ENCODE data around the gene CTRL.
"Not testable (repeated sequence)": the region's sequence is repeated elsewhere in the genome, so short reads cannot be mapped to it uniquely, and the experiment has no call there.

The CTRL gene

GRCh38 chr16:67940446-67941089 is 8.9 kb upstream of the CTRL start:
- no peak for DNase-seq

DNA sequence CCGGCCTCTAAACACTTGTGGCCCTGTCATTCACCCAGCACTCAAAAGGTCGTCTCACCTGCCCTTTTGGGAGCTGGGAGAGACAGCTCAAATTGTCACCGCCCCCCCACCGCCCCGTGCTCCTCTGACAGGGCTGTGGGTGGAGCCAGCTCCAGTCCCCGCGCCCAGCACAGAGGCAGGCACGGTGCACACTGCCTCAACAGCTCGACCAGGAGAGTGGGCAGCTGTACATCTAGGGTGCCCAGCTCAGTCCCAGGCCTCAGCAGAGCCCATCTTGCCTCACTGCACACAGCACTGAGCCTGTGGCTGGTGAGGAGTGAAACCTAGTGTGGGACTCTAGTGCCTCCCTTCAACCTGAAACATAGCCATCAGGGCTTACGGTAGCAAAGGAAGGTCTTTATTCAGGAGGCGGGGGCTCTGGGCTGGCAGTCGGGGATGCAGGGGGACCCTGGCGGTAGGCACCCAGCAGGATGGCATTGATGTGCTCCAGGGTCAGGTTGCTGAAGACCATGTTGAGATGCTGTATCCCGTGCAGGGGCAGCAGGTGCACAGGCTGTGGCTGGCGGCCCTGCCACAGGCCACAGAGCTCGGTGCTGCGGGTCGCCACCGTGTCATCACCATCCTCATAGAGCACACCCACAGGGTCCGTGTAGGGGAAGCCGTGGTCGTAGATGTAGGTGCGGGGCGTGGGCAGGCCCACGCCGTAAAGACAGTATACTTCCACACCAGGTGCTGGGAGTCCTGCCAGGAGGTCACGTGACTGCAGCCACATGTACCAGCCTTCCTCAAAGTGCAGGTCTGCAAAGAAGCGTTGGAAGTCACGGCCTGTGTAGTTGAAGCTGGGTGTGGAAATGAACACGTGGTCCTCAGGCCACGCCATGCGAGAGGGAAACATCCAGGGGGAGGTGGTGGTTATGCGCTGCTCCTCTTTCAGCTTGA is 8.1 kb upstream of the CTRL start:
- DNase-seq: peak; percentile 56 to 59

- not testable (repeated sequence) for DNase-seq
These were observed 6.1 kb upstream of the CTRL start for GRCh38 chr16:67937713-67938112.

DNA sequence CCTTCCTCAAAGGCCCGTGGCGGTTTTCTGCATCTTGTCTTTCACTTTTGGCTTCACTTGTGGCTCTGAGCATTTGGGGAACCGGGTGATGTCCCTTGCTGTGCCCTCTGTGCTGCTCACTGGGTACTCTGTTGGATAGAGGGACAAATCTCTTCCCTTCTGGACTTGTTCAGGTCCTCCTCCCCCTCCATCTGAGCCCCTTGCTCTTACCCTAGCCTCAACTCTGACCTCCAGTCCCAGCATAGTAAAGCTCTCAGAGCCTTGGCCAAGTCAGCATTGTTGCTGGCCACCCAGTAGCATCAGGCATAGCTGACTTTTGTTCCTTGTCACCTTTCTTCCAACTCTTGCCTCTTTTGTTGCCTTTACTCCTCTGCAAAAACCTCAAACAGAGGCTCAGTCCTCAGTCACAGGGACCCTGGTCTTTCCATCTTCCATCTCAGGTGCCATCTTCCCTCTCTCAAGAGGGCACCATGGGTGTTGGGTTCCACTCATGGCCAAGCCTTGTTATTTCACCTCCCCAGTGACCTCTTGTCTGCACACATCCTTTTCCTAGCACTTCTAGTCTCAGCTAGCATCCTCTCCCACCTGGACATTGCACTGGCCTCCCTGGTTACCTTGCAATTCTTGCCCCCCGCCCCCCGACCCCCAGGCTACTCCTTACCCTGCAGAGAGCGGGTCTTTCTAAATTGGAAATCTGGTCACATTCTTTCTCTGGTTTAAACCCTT is 5.4 kb upstream of the CTRL start:
- DNase-seq: peak; percentile 67 to 79

DNA sequence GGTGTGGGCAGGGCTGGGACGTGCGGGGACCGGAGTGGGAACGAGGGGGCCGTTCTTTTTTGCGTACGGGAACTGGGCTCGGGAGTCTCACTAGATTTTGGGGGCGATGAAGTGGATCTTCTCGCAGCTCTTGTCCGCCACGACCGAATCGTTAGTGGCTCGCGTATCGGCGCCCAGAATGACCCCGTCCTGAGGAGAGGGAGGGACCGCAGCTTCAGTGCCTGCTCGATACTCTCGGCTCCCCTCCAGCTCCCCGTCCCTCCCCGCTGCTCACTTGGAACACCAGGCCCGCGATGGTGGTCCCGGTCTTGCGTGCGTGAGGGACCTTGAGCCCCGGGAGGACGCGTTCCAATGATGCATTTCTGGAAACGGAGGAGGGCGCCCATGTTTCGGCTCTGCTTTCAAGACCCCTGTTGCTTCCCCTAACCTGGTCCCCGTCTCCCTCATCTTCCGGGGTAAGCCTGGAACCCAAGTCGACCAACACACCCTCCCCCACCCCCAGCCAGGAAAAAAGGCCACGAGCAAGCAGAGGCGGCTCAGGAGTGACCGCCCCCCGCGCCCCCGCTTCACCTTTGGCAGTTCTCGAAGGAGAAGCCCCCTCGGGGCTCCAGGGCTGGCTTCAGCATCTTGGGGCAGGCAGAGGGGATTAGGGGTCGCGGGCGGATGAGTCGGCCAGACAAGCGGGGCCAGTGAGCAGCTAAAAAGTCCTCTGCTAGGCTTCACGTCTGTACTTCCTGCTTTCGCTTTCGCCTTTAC is 4.6 kb upstream of the CTRL start, which contains the start of gene PSMB10:
PSMB10 (minus strand) TSS at position 727 of the 756 bp plus-strand sequence; CDS start at position 626, 101 bp downstream.
- DNase-seq: no peak

DNA sequence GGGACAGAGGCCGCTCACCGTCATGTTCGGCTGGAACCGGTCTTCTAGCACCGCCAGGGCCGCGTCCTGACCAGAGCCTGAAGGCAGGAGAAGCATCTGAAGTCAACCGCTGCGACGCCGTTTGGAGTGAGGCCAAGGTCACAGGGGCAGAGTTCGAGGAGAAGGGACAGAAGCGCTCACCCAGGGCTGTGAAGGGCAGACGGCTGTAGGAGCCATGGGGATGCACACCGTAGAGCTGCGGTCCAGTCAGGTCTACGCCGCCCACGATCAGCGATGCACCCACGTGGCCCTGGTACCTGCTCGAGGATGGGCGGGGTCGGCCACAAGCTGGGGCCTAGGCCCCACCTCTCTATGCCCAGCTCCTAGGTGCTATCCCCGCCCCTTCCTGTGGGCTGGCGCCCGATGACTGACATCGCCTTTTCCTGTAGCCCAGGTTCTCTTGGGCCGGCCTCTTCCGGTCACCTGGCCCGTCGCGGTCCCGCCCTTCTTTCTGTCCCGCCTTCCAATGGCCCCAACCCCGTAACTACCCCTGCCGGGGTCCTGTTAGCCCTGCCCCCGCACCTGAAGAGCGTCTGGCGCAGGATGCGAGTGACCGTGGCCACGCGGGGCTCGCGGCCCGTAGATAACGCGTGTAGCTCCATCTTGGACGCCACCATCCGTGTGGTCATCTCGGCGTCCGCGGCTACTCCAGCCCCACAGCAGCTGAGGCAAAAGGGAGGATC is 3.9 kb upstream of the CTRL start:
- DNase-seq: peak; percentile 91 to 96

- no peak for DNase-seq
These were observed 3.4 kb upstream of the CTRL start for GRCh38 chr16:67935101-67935401.

GRCh38 chr16:67934306-67935100 is 2.8 kb upstream of the CTRL start:
- DNase-seq: no peak

DNA sequence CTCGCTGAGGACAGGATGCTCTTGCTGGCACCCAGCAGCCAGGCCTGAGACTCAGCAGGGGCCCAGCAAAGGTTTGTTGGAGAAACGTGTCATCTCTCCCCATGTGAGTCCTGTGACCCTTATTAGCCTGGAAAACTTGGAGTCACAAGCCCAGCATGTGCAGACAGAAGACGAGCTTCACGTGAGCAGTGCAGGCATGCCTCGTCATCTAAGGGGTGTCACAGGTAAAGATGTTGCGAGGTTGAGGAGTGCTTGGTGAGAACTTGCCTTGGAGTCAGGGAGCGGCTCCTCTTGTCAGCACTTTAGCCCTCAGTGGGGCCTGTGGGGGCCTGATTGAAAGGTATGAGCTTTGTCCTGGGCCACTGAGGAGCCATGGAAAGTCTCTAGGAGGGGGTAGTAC is 2.1 kb upstream of the CTRL start:
- DNase-seq: no peak

DNA sequence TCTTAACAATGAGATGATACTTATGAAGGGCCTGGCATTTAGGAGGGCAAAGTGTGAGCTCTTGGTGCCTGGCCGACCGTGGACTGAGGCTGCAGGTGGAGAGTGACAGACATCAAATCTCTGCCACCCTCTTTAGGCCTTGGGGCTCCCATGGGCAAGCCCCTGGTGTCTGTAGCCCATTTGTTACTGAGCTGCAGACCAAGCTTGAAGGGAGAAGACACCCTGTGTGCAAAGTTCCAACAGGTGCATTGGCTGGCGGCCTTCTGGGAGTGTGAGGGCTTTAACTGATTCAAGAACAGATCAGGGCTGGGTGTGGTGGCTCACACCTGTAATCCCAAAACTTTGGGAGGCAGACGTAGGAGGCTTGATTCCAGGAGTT is 789 bp upstream of the CTRL start:
- no peak for DNase-seq

- no peak for DNase-seq
These were observed 917 bp downstream of the CTRL start for GRCh38 chr16:67930678-67931211.

DNA sequence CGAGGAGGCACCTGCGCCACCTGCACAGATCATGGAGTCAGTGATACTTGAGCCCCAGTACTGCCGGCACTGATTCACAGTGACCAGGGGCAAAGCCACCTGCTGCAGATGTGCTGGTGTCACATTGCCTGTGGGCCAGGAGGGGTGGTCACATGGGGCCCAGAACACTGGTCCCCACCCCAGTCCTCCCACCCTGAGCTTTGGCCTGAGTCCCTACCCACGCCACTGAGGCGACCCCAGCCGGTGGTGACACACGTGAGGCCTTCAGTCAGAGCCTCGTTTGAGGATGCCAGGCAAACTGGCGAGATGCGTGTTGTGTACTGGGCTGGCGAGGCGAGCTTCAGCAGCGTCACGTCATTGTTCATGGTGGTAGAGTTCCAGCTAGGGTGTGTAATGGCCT is 1.5 kb downstream of the CTRL start:
- DNase-seq: no peak

DNA sequence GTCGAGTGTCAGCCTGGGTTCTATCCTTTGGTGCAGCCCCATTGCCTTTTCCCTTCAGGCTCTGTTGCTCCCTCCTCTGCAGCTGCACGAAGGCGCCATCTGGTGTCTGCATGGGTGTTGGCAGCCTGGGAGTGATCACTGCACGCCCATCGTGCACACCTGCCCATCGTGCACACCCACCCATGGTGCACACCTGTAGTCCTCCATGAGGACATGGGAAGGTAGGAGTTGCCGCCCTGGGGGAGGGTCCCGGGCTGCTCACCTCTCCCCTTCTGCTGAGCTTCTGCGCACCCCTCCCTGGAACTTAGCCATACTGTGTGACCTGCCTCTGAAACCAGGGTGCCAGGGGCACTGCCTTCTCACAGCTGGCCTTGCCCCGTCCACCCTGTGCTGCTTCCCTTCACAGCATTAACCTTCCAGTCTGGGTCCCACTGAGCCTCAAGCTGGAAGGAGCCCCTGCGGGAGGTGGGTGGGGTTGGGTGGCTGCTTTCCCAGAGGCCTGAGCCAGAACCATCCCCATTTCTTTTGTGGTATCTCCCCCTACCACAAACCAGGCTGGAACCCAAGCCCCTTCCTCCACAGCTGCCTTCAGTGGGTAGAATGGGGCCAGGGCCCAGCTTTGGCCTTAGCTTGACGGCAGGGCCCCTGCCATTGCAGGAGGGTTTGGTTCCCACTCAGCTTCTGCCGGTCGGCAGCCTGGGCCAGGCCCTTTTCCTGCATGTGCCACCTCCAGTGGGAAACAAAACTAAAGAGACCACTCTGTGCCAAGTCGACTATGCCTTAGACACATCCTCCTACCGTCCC is 2.9 kb downstream of the CTRL start:
- DNase-seq: peak; percentile 71 to 72

GRCh38 chr16:67928147-67928546 is 3.5 kb downstream of the CTRL start:
- DNase-seq: no peak

DNA sequence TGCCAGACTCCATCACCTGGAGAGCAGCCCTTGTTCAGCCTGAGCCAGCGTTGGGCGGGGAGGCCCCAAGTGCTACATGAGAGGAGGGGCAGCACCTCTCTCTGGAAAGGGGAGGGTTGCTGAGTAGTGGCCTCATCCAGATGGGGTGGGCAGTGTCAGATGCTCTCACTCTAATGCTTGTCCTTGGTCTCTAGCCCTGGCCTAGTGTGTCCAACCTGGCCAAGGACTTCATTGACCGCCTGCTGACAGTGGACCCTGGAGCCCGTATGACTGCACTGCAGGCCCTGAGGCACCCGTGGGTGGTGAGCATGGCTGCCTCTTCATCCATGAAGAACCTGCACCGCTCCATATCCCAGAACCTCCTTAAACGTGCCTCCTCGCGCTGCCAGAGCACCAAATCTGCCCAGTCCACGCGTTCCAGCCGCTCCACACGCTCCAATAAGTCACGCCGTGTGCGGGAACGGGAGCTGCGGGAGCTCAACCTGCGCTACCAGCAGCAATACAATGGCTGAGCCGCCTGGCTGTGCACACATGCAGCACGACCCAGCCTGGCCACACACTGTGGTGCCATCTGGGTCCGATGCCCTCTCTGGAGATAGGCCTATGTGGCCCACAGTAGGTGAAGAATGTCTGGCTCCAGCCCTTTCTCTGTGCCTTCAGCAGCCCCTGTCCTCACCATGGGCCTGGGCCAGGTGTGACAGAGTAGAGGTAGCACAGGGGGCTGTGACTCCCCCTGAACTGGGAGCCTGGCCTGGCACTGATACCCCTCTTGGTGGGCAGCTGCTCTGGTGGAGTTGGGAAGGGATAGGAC is 4.3 kb downstream of the CTRL start:
- DNase-seq: no peak

GRCh38 chr16:67926181-67926750 is 5.4 kb downstream of the CTRL start:
- DNase-seq: no peak

DNA sequence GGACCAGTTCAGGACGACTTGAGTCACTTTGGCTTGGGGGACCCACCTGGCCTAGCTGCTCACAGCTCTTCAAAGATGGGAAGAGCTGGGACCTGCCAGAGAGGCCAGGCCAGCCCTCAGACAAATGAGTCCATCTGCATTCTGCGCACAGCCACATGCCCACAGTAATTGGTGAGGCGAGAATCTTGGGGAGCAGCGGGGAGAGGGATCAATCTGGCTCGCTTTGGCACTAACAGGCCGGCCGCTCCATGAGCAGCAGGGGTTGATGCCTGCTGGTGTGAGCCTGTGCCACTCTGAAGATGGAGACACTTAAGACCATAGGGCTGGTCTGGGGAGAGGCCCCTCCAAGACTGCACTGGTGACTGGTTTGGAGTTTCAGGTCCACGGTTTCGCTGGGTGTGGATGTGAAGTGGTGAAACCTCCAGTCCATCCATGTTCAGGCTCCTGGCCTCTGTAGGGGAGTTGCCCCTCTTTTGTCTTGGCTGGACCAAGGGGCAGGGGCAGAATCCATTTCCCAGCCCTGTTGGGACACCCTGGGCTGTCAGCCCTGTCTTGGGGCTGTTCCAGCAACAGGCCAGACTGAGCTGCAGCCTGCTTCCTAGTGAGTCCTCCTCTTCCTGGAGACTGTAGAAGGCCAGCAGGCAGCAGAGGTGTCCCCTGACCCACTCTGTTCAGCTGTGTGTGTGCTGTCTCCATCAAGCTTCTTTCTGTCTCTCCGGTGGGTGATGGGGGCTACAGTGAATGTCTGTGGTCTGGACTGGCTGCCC is 7.3 kb downstream of the CTRL start:
- DNase-seq: no peak

Measured in stimulated activated CD4-positive, alpha-beta T cell treated with anti-CD3 and anti-CD28 coated beads, Interleukin-4, amount 100 ng/mL, for 4 hours (primary cell).